Astrocyte (in vitro differentiated cells and primary cell): ENCODE measurements around the gene RAB3D. TPM values are rescaled to one million over a fixed set of nuclear protein-coding genes. Genes with fewer than 3 reads are reported as not detected.
A peak's percentile ranks its signal among the peaks of the same experiment; 100 is the strongest.

ENCODE experiments used
- DNase-seq: peaks from one replicate; pipeline ENCODE4 v3.0.0-alpha.2; 2010; ENCODE audit warnings: low read depth
- FAIRE-seq: peaks from 2 replicates; lab custom pipeline; 2011; peaks lifted over from hg19 to GRCh38; lab: Jason Lieb, UNC
- H2AFZ ChIP-seq: 2 replicates; pipeline ENCODE4 v1.6.0; 2012; ENCODE audit warnings: low read depth, low read length, inconsistent platforms
- H3K27ac ChIP-seq: 2 replicates; pipeline ENCODE4 v1.5.1; 2011; ENCODE audit warnings: low read depth, low read length, inconsistent platforms
- H3K27me3 ChIP-seq: 2 replicates; pipeline ENCODE4 v1.6.0; 2011; ENCODE audit warnings: low read length, inconsistent platforms; ENCODE audit not compliant: insufficient read depth
- H3K36me3 ChIP-seq: 2 replicates; pipeline ENCODE4 v1.5.1; 2011; ENCODE audit warnings: low read length, inconsistent platforms; ENCODE audit not compliant: insufficient read depth
- H3K4me1 ChIP-seq: 2 replicates; pipeline ENCODE4 v1.5.1; 2011; ENCODE audit warnings: low read length, inconsistent platforms; ENCODE audit not compliant: insufficient read depth
- H3K4me2 ChIP-seq: 2 replicates; pipeline ENCODE4 v1.6.0; 2012; ENCODE audit warnings: low read length, inconsistent platforms
- H3K4me3 ChIP-seq: 2 replicates; pipeline ENCODE4 v1.5.1; 2011; ENCODE audit warnings: low read depth, mild to moderate bottlenecking, low read length, inconsistent platforms; ENCODE audit not compliant: insufficient read depth
- H3K79me2 ChIP-seq: 2 replicates; pipeline ENCODE4 v1.6.0; 2012; ENCODE audit warnings: mild to moderate bottlenecking, low read length, inconsistent platforms; ENCODE audit not compliant: insufficient read depth
- H3K9ac ChIP-seq: 2 replicates; pipeline ENCODE4 v1.6.0; 2012; ENCODE audit warnings: mild to moderate bottlenecking, low read length, inconsistent platforms
- H3K9me3 ChIP-seq: 2 replicates; pipeline ENCODE4 v1.5.1; 2012; ENCODE audit warnings: low read depth, mild to moderate bottlenecking, low read length, inconsistent platforms; ENCODE audit not compliant: insufficient read depth
- H4K20me1 ChIP-seq: 2 replicates; pipeline ENCODE4 v1.6.0; 2012; ENCODE audit warnings: low read length, inconsistent platforms; ENCODE audit not compliant: insufficient read depth
- H3K27ac Mint-ChIP-seq: one replicate; pipeline ENCODE4 v1.8.0; 2021; ENCODE audit warnings: mild to moderate bottlenecking, mixed read lengths; ENCODE audit not compliant: unreplicated experiment
- H3K27me3 Mint-ChIP-seq: one replicate; pipeline ENCODE4 v1.8.0; 2021; ENCODE audit warnings: low read depth, mixed read lengths; ENCODE audit not compliant: unreplicated experiment
- H3K36me3 Mint-ChIP-seq: one replicate; pipeline ENCODE4 v1.8.0; 2021; ENCODE audit warnings: low read depth, mixed read lengths; ENCODE audit not compliant: unreplicated experiment
- H3K4me1 Mint-ChIP-seq: one replicate; pipeline ENCODE4 v1.8.0; 2021; ENCODE audit warnings: low read depth, mixed read lengths; ENCODE audit not compliant: unreplicated experiment
- H3K4me3 Mint-ChIP-seq: one replicate; pipeline ENCODE4 v1.8.0; 2021; ENCODE audit warnings: mild to moderate bottlenecking, moderate library complexity, mixed read lengths; ENCODE audit not compliant: unreplicated experiment
- H3K9me3 Mint-ChIP-seq: one replicate; pipeline ENCODE4 v1.8.0; 2021; ENCODE audit warnings: mild to moderate bottlenecking, mixed read lengths; ENCODE audit not compliant: unreplicated experiment
- EZH2 ChIP-seq: IDR thresholded peaks from 2 replicates; pipeline ENCODE4 v1.6.1; 2012; ENCODE audit warnings: mild to moderate bottlenecking, low read length, inconsistent platforms; ENCODE audit not compliant: insufficient read depth
- total RNA-seq: library from RNA; stranded (reverse); gene quantifications from 2 replicates; pipeline ENCODE4 v1.2.1, GENCODE V29; 2021
- TF ChIP-seq, protein P1 (sequence below): IDR thresholded peaks from 2 replicates; pipeline ENCODE4 v1.5.1; 2011; ENCODE audit warnings: low read depth, mild to moderate bottlenecking, inconsistent platforms, low read length, moderate library complexity; ENCODE audit not compliant: insufficient read depth

RAB3D gene
- total RNA-seq, 1 donor from 2014 or later, result 14.4 TPM

DNA sequence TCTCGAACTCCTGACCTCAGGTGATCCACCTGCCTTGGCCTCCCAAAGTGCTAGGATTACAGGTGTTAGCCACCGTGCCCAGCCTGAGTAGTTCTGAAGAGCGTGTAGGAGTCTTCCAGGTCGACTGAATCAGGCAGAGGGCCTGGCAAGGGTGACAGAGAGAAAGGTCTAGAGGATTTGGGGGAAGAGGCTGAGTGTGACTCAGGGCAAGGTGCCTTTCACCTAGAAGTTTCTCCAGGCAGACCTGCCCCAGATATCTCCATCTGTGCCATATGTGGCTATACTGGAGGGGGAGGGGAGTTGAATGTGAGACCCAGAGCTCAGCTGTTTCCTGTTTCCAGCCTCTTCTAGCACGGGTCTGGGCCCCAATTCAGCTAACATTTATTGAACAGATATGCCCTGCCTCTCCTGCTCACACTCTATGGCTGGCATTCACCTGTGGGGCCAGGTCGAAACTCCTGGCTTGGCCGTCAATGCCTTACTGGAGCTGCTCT, 8.1 kb upstream of the RAB3D start:
- no peak overlapping the region for H2AFZ ChIP-seq
- peaks cover 2% of the 10 kb centered on the region for H3K79me2 ChIP-seq
- H3K27ac ChIP-seq, result no peak overlapping the region
- H3K4me1 ChIP-seq, result peaks cover 18% of the 10 kb centered on the region
- Mint-ChIP-seq H3K27ac (peak overlapping the region; percentile 53), H3K4me3 (peak overlapping the region; percentile 96), H3K27me3 (peaks cover 5% of the 10 kb centered on the region), H3K9me3 (peaks cover 5% of the 10 kb centered on the region), H3K36me3 (peaks cover 7% of the 10 kb centered on the region), H3K4me1 (peaks cover 9% of the 10 kb centered on the region)
- H3K36me3 ChIP-seq, result no peaks in the 10 kb centered on the region
- peaks cover 9% of the 10 kb centered on the region for H3K9me3 ChIP-seq
- H3K4me3 ChIP-seq, result no peak overlapping the region
- no peak overlapping the region for H3K4me2 ChIP-seq
- H3K9ac ChIP-seq, result no peak overlapping the region
- FAIRE-seq (no peak), DNase-seq (no peak)
- no peaks in the 10 kb centered on the region for H3K27me3 ChIP-seq
- H4K20me1 ChIP-seq, result peaks cover 8% of the 10 kb centered on the region
- TF ChIP-seq EZH2, result no peak
- TF ChIP-seq, protein P1, sequence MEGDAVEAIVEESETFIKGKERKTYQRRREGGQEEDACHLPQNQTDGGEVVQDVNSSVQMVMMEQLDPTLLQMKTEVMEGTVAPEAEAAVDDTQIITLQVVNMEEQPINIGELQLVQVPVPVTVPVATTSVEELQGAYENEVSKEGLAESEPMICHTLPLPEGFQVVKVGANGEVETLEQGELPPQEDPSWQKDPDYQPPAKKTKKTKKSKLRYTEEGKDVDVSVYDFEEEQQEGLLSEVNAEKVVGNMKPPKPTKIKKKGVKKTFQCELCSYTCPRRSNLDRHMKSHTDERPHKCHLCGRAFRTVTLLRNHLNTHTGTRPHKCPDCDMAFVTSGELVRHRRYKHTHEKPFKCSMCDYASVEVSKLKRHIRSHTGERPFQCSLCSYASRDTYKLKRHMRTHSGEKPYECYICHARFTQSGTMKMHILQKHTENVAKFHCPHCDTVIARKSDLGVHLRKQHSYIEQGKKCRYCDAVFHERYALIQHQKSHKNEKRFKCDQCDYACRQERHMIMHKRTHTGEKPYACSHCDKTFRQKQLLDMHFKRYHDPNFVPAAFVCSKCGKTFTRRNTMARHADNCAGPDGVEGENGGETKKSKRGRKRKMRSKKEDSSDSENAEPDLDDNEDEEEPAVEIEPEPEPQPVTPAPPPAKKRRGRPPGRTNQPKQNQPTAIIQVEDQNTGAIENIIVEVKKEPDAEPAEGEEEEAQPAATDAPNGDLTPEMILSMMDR, result no peak

DNA sequence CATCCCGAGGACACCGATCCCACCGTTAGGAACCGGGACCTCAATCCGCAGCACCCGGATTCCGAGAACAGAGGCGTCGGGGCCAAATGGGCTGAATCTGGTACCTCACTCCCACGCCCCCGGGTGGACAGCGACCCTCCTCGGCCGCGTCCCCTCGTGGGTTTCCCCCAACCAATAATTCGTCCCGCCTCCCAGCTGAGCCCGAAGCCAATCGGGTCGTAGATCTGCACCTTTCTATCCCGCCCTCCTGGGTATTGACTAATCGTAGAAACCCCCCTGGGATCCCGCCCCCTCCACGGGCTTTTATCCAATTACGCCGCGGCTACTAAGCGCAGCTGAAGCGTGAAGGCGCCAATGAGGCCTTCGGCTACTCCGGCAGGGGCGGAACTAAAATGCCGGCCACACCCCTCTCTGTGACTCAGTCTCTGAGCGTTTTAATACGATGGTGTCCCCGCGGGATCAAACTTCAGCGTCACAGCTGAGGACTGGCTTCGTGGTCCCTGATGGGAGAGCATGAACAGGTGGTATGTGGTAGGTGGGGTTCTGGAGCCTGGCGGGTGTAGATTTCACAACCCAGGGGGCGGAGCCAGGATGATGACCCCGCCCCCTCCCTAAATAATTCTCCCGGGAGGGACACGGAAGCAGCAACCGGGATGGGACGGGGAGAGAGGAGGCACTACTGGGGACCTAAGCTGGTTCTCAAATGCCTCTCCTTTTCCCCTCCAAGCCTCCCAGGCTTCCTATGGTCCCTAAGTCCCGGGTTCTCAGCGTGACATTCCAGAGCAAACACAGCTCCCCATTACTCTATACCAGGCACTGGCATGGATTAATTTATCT, 6.9 kb upstream of the RAB3D start, which contains the start of the genes CCDC159 and TMEM205:
CCDC159 (plus strand) TSS at position 416 of the 837 bp plus-strand sequence; CDS start at position 504, 88 bp downstream.
TMEM205 (minus strand) TSS at position 165 of the 837 bp plus-strand sequence. CDS start 649 bp downstream, outside the sequence.
- peak; percentile 92 for FAIRE-seq
- H2AFZ ChIP-seq, result peak within 1 kb of the TSS; percentile 86
- H3K36me3 ChIP-seq, result no peaks in the 10 kb centered on the region
- peaks cover 9% of the 10 kb centered on the region for H3K9me3 ChIP-seq
- peak within 1 kb of the TSS; percentile 89 for H3K27ac Mint-ChIP-seq
- H3K27ac ChIP-seq, result peak within 1 kb of the TSS; percentile 77
- H3K4me1 Mint-ChIP-seq, result peaks cover 9% of the 10 kb centered on the region
- H3K27me3 Mint-ChIP-seq, result peaks cover 2% of the 10 kb centered on the region
- peaks cover 2% of the 10 kb centered on the region for H3K79me2 ChIP-seq
- H3K9ac ChIP-seq, result peak within 1 kb of the TSS; percentile 89
- peak within 1 kb of the TSS; percentile 86 for H3K4me2 ChIP-seq
- H3K9me3 Mint-ChIP-seq, result peaks cover 5% of the 10 kb centered on the region
- H4K20me1 ChIP-seq, result peaks cover 8% of the 10 kb centered on the region
- H3K4me3 ChIP-seq, result peak within 1 kb of the TSS; percentile 88
- TF ChIP-seq, protein P1, result no peak
- TF ChIP-seq EZH2, result no peak
- no peaks in the 10 kb centered on the region for H3K27me3 ChIP-seq
- peak; percentile 98 for DNase-seq
- peak within 1 kb of the TSS; percentile 96 for H3K4me3 Mint-ChIP-seq
- peaks cover 7% of the 10 kb centered on the region for H3K36me3 Mint-ChIP-seq
- H3K4me1 ChIP-seq, result peaks cover 18% of the 10 kb centered on the region
